Central memory CD4-positive, alpha-beta T cell (primary cell): ENCODE measurements around the gene SEC61G.

Experiments
- DNase-seq: peaks from one replicate; pipeline ENCODE4 v3.0.0; 2022
- total RNA-seq, 3 experiments: gene quantifications; one replicate each; lab custom pipeline; 2026; lab: John Stamatoyannopoulos, UW

SEC61G gene
- total RNA-seq = 9.6 to 59.4 (median 22.6) reads per million in 3 experiments

DNA sequence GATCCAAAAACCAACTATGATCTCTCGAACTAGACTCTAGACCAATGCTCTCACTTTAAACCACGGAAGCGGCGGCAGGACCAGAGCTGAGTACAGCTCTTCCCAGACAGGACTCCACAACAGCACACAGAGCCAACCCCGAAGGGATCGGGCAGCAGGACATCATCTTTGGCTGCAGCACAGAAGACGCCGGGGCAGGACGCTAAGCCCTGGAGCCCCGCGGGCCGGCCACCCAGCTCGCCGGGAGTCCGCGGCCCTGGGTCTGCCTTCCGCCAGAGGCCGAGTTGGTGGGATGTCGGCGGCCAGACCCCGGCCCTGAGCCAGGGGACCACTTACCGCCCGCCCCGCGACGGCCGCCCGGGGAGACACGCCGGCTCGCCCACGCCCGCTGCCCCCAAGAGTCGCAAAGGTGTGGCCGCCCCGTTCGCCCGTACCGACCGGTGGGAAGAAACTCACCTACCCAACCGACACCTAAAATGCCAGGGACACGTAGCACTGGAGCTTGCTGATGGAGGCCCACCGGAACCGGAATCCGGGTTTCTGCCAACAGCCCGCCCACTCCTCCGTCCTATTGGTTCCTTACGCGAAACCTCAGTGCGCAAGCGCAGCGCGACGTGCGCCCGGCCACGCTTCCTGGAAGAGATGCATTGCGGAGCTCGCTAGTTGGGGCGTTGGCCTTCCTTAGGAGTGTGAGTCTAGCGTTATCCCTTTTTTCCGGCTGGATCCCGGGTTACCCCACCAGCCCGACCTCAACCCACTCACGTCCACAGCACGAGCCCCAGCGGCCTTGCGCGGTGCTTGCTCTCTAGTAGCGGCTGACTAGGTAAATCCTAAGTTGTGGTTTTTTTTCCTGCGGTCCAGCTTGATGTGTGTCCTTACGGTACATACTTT lies at the start of gene SEC61G:
Gene SEC61G, minus strand, starts transcription at position 510 of the 891 bp plus-strand sequence. CDS start 1,623 bp downstream, outside the sequence.
- DNase-seq = peak; percentile 94

- no peak for DNase-seq
These were observed 43.8 kb upstream of the SEC61G start for GRCh38 chr7:54802841-54803240.

DNA sequence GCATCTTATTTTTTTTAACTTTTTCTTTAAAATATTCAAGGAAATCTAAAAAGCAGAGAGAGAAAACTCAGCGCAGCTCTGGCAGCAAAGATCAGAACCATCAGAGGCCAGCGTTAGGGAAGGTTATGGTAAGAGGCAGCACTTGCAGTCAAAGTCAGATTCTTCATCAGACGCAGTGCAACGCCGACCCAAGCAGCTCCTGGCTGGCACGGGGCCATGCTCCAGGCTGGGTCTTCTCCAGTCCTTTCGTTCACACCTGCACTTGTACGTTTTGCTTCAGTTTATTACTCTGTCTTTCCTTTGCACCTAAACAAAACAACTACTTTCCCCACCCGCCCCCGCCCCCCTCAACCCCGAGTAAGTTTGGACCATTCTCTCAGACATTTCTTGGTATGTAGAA lies 43.1 kb upstream of the SEC61G start:
- DNase-seq = no peak

DNA sequence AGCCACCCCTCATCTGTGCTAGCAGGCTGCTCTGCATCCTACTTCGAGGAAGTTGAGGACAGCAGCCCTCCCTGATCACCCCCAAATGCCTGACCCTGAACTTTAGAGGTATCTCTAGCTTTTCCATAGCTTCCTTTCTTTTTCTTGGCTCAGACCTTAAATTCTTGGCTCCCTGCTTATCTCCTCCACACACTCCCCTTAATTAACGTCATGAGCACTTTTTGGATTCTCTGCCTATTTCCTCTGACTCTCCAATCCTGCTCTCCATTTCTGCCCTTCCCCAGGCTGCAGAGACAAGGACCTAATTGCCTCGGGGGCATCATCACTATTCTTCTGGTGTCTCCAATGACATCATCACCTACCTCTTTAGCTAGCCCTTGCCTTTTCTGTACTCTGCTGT lies 40.8 kb upstream of the SEC61G start:
- DNase-seq = no peak

DNA sequence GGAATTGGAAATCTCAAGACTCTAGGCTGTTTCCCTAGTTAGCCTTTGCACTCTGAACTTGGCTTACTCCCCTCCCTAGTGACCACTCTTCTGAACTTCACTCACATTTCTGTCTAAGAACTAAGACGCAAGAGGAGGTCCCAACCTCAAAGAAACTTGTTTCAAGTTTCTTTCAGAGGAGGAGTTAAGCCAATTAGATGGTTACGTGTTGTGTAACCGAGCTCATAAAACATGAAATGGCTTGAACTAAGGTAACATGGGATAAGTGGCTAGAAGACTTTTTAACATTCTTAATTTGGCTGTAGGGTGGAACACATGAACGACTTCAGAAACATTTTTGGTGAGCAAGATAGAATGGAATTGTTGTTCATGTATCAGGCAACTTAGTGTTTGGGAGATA lies 39.5 kb upstream of the SEC61G start:
- DNase-seq = no peak

DNA sequence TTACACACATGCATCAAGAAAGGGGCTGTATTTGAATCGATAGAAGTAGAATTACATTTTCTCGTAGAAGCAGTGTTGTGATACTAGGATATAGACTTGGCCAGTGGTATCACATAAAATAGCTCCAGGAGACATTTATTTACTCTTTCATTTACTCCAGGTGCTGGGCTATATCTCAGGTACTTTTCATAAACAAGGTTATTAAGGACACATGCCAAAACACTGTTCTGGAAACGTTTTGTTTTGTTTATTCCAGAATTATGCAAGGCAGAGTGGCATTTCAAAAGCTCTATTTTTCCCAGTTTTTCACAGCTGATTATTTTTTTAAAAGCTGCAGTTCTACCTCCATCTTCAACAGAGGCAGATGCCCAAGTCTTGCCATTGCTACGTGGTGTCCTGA lies 37.8 kb upstream of the SEC61G start:
- no peak for DNase-seq

DNA sequence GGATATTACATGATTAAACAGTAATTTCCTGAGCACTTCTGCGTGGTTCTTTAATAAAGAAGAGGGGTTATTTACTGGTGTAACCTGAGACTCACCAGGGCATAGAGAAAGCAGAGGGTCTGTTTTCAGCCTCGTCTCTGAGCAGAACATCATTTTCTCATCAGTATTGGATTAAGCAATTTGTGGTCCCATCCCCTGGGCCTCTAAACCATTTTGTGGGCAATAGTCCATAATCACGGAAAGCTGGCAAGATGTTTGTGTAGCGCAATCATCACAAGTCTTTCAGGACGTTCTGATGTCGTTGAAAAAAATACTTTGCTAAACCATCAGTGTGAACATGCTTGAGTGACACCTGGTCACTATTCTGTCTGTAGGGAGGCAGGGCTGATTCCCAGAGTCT lies 37.1 kb upstream of the SEC61G start:
- DNase-seq = no peak

DNA sequence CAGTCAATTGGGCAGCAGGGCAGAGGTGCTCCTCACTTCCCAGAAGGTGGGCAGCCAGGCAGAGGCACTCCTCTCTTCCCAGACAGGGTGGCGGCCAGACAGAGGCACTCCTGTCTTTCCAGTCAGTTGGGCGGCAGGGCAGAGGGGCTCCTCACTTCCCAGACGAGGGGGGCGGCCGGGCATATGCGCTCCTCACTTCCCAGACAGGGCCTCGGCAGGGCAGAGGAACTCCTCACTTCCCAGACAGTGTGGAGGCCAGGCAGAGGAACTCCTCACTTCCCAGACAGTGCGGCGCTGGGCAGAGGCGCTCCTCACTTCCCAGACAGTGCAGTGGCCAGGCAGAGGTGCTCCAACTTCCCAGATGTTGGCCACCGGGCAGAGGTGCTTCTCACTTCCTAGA lies 33.4 kb upstream of the SEC61G start:
- DNase-seq = no peak

GRCh38 chr7:54788664-54789063 lies 29.7 kb upstream of the SEC61G start:
- DNase-seq = no peak

GRCh38 chr7:54785261-54785660 lies 26.2 kb upstream of the SEC61G start:
- DNase-seq = no peak

- no peak for DNase-seq
These were observed 24.9 kb upstream of the SEC61G start for GRCh38 chr7:54783952-54784351.

- DNase-seq = no peak
These were observed 23.8 kb upstream of the SEC61G start for GRCh38 chr7:54782829-54783228.

GRCh38 chr7:54782314-54782713 lies 23.3 kb upstream of the SEC61G start:
- no peak for DNase-seq

- no peak for DNase-seq
These were observed 22.3 kb upstream of the SEC61G start for GRCh38 chr7:54781134-54781920.

DNA sequence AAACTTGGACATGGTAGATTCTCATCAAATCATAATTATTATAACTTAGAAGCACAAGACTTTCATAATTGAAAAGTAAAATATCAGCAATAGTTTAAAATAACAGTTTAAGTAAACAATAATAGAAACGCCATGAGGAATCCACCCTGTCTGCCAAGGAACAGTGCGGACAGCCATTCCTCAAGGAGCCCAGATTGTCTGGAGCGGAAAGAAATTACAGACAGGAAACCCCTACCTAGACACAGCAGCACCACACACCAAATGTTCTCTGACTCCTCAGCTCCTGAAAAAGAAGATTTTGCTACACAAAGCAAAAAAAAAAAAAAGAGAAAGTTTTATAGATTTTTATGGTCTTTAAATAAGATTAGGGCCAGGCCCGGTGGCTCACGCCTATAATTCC lies 21.5 kb upstream of the SEC61G start:
- DNase-seq = no peak

DNA sequence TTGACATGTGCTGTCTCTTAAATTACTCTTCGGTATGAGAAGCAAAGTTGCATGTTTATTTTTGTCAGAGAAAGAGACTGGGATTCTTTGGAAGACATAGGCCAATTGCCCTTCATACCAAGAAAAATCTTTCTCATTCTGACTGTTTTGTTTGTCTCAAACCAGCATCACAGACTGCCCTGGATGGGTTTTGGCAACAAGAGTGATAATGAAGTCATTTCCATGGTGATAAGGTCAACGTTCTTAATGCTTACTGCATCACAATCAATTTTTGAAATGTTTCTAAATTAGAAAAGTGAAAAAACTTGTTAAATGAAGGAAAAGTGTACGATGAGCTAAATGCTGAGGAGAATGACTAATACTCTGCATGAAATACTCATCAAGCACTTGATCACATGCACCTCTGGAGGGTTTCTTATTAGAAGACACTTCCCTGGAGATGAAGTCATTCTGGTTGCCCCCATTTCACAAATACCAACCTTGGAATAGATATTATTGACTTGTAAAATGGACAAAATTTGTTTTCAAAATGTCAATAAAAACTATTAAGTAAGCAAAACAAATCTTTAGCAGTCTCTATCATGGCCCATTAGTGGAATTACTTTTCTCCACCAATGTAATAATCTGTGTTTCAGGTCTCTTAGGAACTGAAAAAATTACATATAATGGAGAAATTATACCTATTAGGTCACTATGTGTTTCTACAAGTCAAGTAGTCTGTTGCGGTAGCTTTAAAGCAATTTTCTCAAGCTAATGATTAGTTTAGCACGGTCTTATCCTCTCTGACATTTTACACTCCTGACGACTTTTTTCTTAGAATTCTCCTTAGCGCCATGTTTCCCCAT lies 19.9 kb upstream of the SEC61G start:
- no peak for DNase-seq

- DNase-seq = no peak
These were observed 19.2 kb upstream of the SEC61G start for GRCh38 chr7:54778166-54778565.

DNA sequence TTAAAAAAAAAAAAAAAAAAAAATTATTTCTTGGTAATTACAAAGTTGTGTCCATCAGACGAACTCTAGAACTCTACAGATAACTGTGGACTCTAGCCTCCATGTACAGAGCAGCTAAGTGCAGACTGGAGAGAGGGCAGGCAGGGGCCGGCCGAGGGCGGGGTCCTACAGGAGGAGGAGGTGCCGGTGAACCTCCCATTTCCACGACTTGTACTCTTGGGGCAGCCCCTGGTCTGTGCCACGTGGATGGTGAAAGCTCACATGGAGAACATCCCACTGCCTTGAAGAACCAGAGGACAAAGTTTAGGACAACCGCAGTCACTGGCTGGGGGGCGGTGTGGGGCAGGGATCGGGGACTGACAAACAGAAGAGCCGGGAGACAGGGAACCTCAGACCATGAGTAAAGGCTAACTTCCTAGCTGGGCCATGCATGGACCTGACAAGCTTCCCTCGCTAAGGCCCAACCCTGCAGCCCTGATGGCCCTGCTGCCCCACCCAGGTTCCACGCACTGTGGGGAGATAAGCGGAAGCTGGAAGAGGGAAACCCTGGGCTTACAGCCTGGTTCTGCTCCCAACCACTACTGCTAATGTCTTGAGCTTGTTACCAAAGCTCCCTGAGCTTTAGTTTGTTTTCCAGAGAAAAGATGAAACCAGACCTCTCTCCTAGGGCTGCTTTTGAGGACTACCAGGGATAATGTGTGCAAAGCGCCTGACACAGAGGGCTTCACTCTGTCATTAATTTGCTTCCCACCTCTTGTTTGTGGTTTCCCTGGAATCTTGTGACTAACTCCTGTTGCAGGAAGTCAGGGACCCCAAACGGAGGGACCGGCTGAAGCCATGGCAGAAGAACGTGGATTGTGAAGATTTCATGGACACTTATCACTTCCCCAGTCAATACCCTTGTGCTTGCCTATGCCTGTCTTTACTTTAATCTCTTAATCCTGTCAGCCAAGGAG lies 16.1 kb upstream of the SEC61G start:
- no peak for DNase-seq

- peak; percentile 45 for DNase-seq
These were observed 14.7 kb upstream of the SEC61G start for GRCh38 chr7:54773472-54774399.

DNA sequence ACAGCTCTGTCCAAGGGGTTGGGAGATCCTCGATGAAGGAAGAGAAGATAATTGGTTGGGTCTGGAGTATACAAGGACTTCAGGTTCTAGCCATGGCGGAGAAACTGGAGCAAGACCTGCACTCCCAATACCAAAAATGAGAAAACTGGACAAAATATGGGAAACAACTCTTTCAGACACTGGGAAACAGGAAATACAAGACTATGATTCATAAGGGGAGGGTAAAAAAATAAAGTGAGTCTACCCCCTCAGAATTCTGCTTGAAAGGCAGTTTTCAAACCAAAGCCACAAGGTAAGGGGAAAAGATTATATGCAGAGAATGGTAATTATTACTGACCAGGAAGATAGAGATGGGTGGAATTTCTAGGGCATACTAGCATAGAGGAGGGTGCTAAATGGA lies 10.2 kb upstream of the SEC61G start:
- no peak for DNase-seq

DNA sequence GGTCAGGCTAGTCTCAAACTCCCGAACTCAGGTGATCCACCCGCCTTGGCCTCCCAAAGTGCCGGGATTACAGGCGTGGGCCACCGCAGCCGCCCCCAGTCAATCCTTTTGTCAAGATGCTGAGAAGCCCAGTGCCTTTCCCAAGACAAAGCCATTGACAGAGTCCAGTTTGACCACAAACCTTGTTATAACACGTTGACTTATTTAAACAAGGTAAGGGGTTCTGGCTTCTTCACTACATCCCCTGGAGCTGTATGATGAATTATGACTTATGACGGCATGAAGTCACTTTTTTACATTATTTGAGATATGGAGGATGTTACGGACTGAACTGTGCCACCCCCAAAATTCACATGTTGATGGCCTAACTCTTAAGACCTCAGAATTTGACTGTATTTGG lies 5.8 kb upstream of the SEC61G start:
- no peak for DNase-seq
